Stimulated activated CD8-positive, alpha-beta memory T cell treated with anti-CD3 and anti-CD28 coated beads, Interleukin-4, amount 100 ng/mL, for 48 hours (primary cell): ENCODE data around the gene GAA.
"Not testable (repeated sequence)": the region's sequence is repeated elsewhere in the genome, so short reads cannot be mapped to it uniquely, and the experiment has no call there.

ENCODE experiments used
- DNase-seq: peaks from one replicate; pipeline ENCODE4 v3.0.0-alpha.2; 2020

The GAA gene

GRCh38 chr17:80151333-80151732 is 50.0 kb downstream of the GAA start:
- no peak for DNase-seq

- DNase-seq: no peak
Measured at GRCh38 chr17:80152081-80152702, 50.8 kb downstream of the GAA start.

GRCh38 chr17:80153004-80153403 is 51.6 kb downstream of the GAA start:
- DNase-seq: no peak

- DNase-seq: no peak
Measured at GRCh38 chr17:80154166-80154565, 52.8 kb downstream of the GAA start.

GRCh38 chr17:80155600-80155999 is 54.2 kb downstream of the GAA start:
- not testable (repeated sequence) for DNase-seq

GRCh38 chr17:80158846-80159245 is 57.5 kb downstream of the GAA start:
- no peak for DNase-seq

GRCh38 chr17:80160536-80160935 is 59.2 kb downstream of the GAA start:
- DNase-seq: no peak

- DNase-seq: no peak
Measured at GRCh38 chr17:80163336-80163735, 62.0 kb downstream of the GAA start.

- no peak for DNase-seq
Measured at GRCh38 chr17:80164185-80164584, 62.8 kb downstream of the GAA start.

- no peak for DNase-seq
Measured at GRCh38 chr17:80166446-80166845, 65.1 kb downstream of the GAA start.

- DNase-seq: no peak
Measured at GRCh38 chr17:80168371-80168770, 67.0 kb downstream of the GAA start.

- DNase-seq: no peak
Measured at GRCh38 chr17:80169107-80169506, 67.7 kb downstream of the GAA start.
